Activated CD8-positive, alpha-beta T cell treated with anti-CD3 and anti-CD28 coated beads, Interleukin-2, amount 10 ng/mL, durations not matched to agents 7 days and 5 days (primary cell): ENCODE results near the gene EPC1. TPM values are rescaled to one million over a fixed set of nuclear protein-coding genes. Genes with fewer than 3 reads are reported as not detected.

ENCODE experiments used
- ATAC-seq: fragments of 150-1000 bp; cut with Tn5 transposase; one replicate; pipeline ENCODE4 v1.10.0; 2021; ENCODE audit warnings: moderate library complexity
- CTCF ChIA-PET: fragments of 350-600 bp; sonication (Branson Sonifier 250); formaldehyde crosslinking; loops from one replicate; lab custom pipeline; 2021; ENCODE audit warnings: antibody characterized with exemption; lab: Charles Lee
- POLR2A ChIA-PET: fragments of 350-600 bp; sonication (Branson Sonifier 250); formaldehyde crosslinking; loops from one replicate; lab custom pipeline; 2021; ENCODE audit warnings: antibody characterized with exemption; lab: Charles Lee
- DNase-seq: peaks from one replicate; pipeline ENCODE4 v3.0.0-alpha.2; 2020
- H3K27ac Mint-ChIP-seq: one replicate; pipeline ENCODE4 v1.8.0; 2021; ENCODE audit warnings: mild to moderate bottlenecking, mixed read lengths
- H3K27me3 Mint-ChIP-seq: one replicate; pipeline ENCODE4 v1.8.0; 2021; ENCODE audit warnings: low read depth, mixed read lengths
- H3K36me3 Mint-ChIP-seq: one replicate; pipeline ENCODE4 v1.8.0; 2021; ENCODE audit warnings: low read depth, mixed read lengths
- H3K4me1 Mint-ChIP-seq: one replicate; pipeline ENCODE4 v1.8.0; 2021; ENCODE audit warnings: low read depth, mixed read lengths
- H3K4me3 Mint-ChIP-seq: one replicate; pipeline ENCODE4 v1.8.0; 2021; ENCODE audit warnings: mild to moderate bottlenecking, mixed read lengths
- H3K9me3 Mint-ChIP-seq: one replicate; pipeline ENCODE4 v1.8.0; 2022; ENCODE audit warnings: mixed read lengths; ENCODE audit not compliant: insufficient read depth
- total RNA-seq, 2 experiments: library from RNA; stranded (reverse); gene quantifications; one replicate each; pipeline ENCODE4 v1.2.3, GENCODE V29; 2021

Gene EPC1
- total RNA-seq, 2 experiments from 2014 or later: 40.9 to 43.5 TPM

DNA sequence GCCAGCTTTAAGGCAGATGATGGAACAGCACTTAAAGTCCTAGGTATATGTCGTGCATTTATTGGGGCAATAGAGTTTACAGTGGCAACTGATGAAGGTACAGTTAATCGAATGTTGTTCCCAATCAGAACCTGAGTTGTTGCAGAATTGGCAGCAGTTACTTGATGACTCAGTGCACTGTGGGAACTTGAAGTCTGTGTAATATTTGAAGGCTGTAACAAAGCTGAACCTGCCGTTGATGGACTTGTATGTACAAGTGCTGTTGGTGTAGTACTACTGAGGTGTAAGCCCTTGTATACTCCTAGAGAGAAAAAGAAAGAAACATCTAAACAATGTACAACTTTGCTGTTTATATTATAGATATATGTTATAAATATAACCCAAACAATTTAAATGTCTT lies 75.3 kb downstream of the EPC1 start:
- CTCF ChIA-PET: interaction anchor here (1.5 kb wide), 1 partner anchor 15 kb away, joined by 3 read pairs; no protein-coding TSS in a partner anchor
- H3K4me3 Mint-ChIP-seq: no peak overlapping the region
- no peaks in the 10 kb centered on the region for H3K9me3 Mint-ChIP-seq
- POLR2A ChIA-PET: no interaction called here
- H3K36me3 Mint-ChIP-seq: peaks cover 67% of the 10 kb centered on the region
- H3K27me3 Mint-ChIP-seq: no peaks in the 10 kb centered on the region
- ATAC-seq (no peak), DNase-seq (no peak)
- H3K4me1 Mint-ChIP-seq: no peaks in the 10 kb centered on the region
- H3K27ac Mint-ChIP-seq: no peak overlapping the region

DNA sequence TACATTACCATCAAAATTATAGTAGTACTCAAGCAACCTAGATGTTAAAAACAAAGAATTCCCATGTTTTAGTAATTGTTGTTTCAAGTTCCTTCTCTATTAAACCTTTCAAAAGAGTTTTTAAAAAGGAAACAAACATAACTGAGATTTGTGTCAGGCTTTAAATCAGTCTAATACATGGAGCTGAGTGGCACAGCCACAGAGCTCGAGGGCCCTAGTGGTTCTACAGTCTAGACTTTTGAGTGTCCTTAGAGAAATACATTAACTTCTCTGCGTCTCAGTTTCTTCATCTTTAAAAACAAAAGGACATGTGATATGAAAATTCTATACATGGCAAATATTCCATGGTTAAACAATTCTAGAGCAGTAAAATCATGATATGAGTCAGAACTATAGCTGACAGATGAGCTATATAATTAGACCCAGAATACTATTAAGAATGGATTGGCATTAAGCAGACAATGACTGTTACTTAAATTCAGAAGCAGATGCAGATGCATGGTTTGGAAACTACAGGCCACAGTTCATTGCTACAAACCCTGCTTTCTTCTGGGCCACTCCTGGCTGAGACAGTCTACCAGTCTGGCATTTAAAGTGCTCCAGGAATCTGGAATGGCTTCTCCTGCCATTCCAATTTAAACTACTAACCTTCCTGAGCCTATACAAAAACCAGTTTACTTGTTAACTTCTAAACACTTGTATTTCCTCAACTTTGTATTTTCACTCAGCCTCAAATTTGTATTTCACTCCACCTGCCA lies 77.4 kb downstream of the EPC1 start:
- Mint-ChIP-seq H3K9me3 (no peaks in the 10 kb centered on the region), H3K27me3 (no peaks in the 10 kb centered on the region), H3K36me3 (peaks cover 62% of the 10 kb centered on the region), H3K4me3 (no peak overlapping the region), H3K4me1 (no peaks in the 10 kb centered on the region), H3K27ac (no peak overlapping the region)
- ATAC-seq (no peak), DNase-seq (no peak)
- ChIA-PET POLR2A (no interaction called here), CTCF (interaction anchor here (0.8 kb wide), 1 partner anchor 16 kb away, joined by 3 read pairs; no protein-coding TSS in a partner anchor)

GRCh38 chr10:32268788-32269187 lies 78.2 kb downstream of the EPC1 start:
- Mint-ChIP-seq H3K36me3 (peaks cover 59% of the 10 kb centered on the region), H3K9me3 (no peaks in the 10 kb centered on the region), H3K27ac (no peak overlapping the region), H3K4me1 (no peaks in the 10 kb centered on the region), H3K27me3 (no peaks in the 10 kb centered on the region), H3K4me3 (no peak overlapping the region)
- DNase-seq: no peak
- POLR2A ChIA-PET: interaction anchor here (0.7 kb wide), 1 partner anchor 200 kb away, joined by 4 read pairs; no protein-coding TSS in a partner anchor
- CTCF ChIA-PET: interaction anchor here (0.8 kb wide), 1 partner anchor 17 kb away, joined by 3 read pairs; no protein-coding TSS in a partner anchor
- no peak for ATAC-seq

DNA sequence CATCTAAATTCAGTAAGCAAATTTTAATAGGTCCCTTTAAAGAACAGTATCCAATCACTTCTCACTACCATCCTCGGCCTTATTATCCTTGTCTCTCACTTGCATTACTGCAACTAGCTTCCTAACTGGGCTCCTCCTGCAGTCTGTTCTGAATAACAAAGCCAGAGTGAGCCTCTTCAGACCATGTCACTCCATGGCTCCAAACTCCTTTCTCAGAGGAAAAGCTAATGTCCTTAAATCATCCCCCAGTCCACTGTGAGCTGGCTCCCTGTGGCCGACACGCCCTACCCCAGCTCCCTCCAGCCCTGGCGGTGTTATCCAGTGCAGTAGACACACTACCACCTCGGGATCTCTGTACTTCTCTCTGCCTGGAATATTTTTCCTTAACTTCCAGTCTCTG lies 80.0 kb downstream of the EPC1 start:
- POLR2A ChIA-PET: interaction anchor here (1.2 to 1.9 kb wide), 2 partner anchors 10 to 79 kb away, joined by 3 to 5 read pairs; no protein-coding TSS in a partner anchor
- Mint-ChIP-seq H3K9me3 (no peaks in the 10 kb centered on the region), H3K27ac (no peak overlapping the region), H3K4me3 (no peak overlapping the region), H3K4me1 (no peaks in the 10 kb centered on the region), H3K36me3 (peaks cover 49% of the 10 kb centered on the region), H3K27me3 (no peaks in the 10 kb centered on the region)
- CTCF ChIA-PET: interaction anchor here (1.2 to 3.1 kb wide), 2 partner anchors 10 to 111 kb away, joined by 3 to 16 read pairs; no protein-coding TSS in a partner anchor
- no peak for ATAC-seq
- DNase-seq: no peak

DNA sequence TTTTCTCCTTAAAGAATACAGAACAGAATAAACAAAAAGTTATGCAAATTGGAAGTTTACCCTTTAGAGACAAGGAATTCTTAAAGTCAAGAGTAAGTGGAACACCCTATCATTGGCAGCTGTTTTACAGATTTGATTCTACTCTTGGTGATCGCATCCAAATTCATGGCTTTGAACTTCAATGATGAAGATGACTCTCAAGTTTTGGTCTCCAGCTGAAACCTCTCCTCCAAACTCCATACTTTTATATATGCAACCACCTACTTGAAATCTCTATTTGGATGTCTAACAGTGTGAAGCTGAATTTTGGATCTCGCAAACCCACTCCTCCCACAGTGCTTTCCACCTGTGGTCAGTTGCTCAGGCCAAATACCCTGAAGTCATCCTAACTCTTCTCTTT lies 80.4 kb downstream of the EPC1 start:
- POLR2A ChIA-PET: interaction anchor here (1.2 to 1.9 kb wide), 2 partner anchors 11 to 80 kb away, joined by 3 to 5 read pairs; no protein-coding TSS in a partner anchor
- Mint-ChIP-seq H3K36me3 (peaks cover 45% of the 10 kb centered on the region), H3K27me3 (no peaks in the 10 kb centered on the region), H3K4me1 (no peaks in the 10 kb centered on the region), H3K4me3 (no peak overlapping the region), H3K27ac (no peak overlapping the region), H3K9me3 (no peaks in the 10 kb centered on the region)
- DNase-seq: no peak
- CTCF ChIA-PET: interaction anchor here (1.2 to 3.1 kb wide), 2 partner anchors 10 to 111 kb away, joined by 3 to 16 read pairs; no protein-coding TSS in a partner anchor
- no peak for ATAC-seq

DNA sequence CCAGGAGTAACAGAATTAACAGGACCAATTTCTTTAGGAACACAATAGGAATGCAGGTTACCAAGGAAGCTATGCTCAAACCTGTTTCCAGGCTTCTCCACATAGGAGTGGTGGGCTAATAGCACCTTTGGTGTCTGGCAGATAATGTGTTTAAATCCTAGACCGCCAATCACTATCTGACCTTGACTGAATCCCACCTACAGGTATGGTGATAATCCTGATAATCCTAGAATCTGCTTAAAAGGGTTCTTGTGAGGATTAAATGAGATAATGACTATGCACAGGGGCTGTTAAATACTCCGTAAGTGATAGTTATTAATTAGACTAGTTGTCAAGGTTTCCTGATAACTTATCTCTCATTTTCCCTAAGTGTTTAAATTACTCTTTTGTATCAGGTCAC lies 81.2 kb downstream of the EPC1 start:
- Mint-ChIP-seq H3K9me3 (no peaks in the 10 kb centered on the region), H3K27ac (no peak overlapping the region), H3K4me1 (no peaks in the 10 kb centered on the region), H3K4me3 (no peak overlapping the region), H3K36me3 (peaks cover 39% of the 10 kb centered on the region), H3K27me3 (no peaks in the 10 kb centered on the region)
- ChIA-PET POLR2A (interaction anchor here (1.9 kb wide), 1 partner anchor 12 kb away, joined by 5 read pairs; no protein-coding TSS in a partner anchor), CTCF (interaction anchor here (3.1 kb wide), 1 partner anchor 9 kb away, joined by 16 read pairs; no protein-coding TSS in a partner anchor)
- ATAC-seq: no peak
- no peak for DNase-seq

DNA sequence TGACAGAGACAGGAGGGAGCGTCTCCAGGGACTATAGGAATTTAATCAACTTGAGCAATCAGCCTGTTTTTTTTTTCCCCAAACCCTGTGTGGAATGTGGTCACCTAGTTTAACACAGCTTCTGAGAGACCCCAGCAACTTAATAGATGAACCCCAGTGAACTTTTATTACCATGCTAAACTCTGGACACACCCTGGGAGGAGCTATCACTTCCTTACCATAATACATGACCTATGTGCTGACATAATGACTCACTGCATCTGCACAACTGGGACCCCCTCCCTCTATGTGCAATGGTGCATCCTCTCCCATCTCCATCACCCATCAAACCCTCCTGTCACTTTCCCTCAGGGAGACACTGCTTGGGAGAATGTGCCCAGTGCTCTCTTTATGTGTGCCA lies 83.7 kb downstream of the EPC1 start:
- peaks cover 20% of the 10 kb centered on the region for H3K36me3 Mint-ChIP-seq

GRCh38 chr10:32259551-32259950 lies 87.4 kb downstream of the EPC1 start:
- Mint-ChIP-seq H3K4me1 (peaks cover 7% of the 10 kb centered on the region), H3K27ac (no peak overlapping the region), H3K4me3 (no peak overlapping the region), H3K36me3 (no peaks in the 10 kb centered on the region), H3K9me3 (no peaks in the 10 kb centered on the region), H3K27me3 (no peaks in the 10 kb centered on the region)
- ChIA-PET CTCF (interaction anchor here (1.5 kb wide), 1 partner anchor 104 kb away, joined by 3 read pairs; no protein-coding TSS in a partner anchor), POLR2A (no interaction called here)
- DNase-seq: no peak
- ATAC-seq: no peak

More for the DNA sequence above, 83.7 kb downstream of the EPC1 start:
- no peak overlapping the region for H3K4me3 Mint-ChIP-seq
- no peaks in the 10 kb centered on the region for H3K9me3 Mint-ChIP-seq
- ATAC-seq (peak; percentile 39), DNase-seq (no peak)
- H3K27me3 Mint-ChIP-seq: no peaks in the 10 kb centered on the region
- ChIA-PET CTCF (interaction anchor here (1.2 kb wide), 1 partner anchor 17 kb away, joined by 3 read pairs; no protein-coding TSS in a partner anchor), POLR2A (interaction anchor here (0.9 kb wide), 1 partner anchor 74 kb away, joined by 3 read pairs; no protein-coding TSS in a partner anchor)
- no peak overlapping the region for H3K27ac Mint-ChIP-seq
- H3K4me1 Mint-ChIP-seq: no peaks in the 10 kb centered on the region

GRCh38 chr10:32256613-32257437 lies 90.1 kb downstream of the EPC1 start:
- no peak overlapping the region for H3K4me3 Mint-ChIP-seq
- peaks cover 7% of the 10 kb centered on the region for H3K4me1 Mint-ChIP-seq
- peak; percentile 76 for ATAC-seq
- no peaks in the 10 kb centered on the region for H3K27me3 Mint-ChIP-seq
- H3K9me3 Mint-ChIP-seq: no peaks in the 10 kb centered on the region
- ChIA-PET POLR2A (interaction anchor here (0.6 to 1.0 kb wide), 2 partner anchors 11 to 89 kb away, joined by 3 to 4 read pairs; no protein-coding TSS in a partner anchor), CTCF (interaction anchor here (0.6 to 5.7 kb wide), 29 partner anchors 10 to 189 kb away, joined by 3 to 63 read pairs (median 4); partner anchors contain the start of gene CCDC7)
- DNase-seq: peak; percentile 78
- H3K36me3 Mint-ChIP-seq: no peaks in the 10 kb centered on the region
- no peak overlapping the region for H3K27ac Mint-ChIP-seq

GRCh38 chr10:32253821-32254220 lies 93.1 kb downstream of the EPC1 start:
- H3K27me3 Mint-ChIP-seq: no peaks in the 10 kb centered on the region

GRCh38 chr10:32253276-32253675 lies 93.7 kb downstream of the EPC1 start:
- no peaks in the 10 kb centered on the region for H3K36me3 Mint-ChIP-seq
- no peak overlapping the region for H3K27ac Mint-ChIP-seq
- DNase-seq: no peak
- no peak for ATAC-seq
- ChIA-PET POLR2A (no interaction called here), CTCF (interaction anchor here (0.7 to 5.7 kb wide), 5 partner anchors 9 to 91 kb away, joined by 3 to 63 read pairs (median 3); no protein-coding TSS in a partner anchor)
- no peaks in the 10 kb centered on the region for H3K27me3 Mint-ChIP-seq
- H3K4me3 Mint-ChIP-seq: no peak overlapping the region
- H3K9me3 Mint-ChIP-seq: no peaks in the 10 kb centered on the region
- H3K4me1 Mint-ChIP-seq: peaks cover 15% of the 10 kb centered on the region

More at GRCh38 chr10:32253821-32254220, 93.1 kb downstream of the EPC1 start:
- ATAC-seq: no peak
- no peak for DNase-seq
- ChIA-PET POLR2A (no interaction called here), CTCF (interaction anchor here (1.2 to 5.7 kb wide), 4 partner anchors 9 to 115 kb away, joined by 3 to 63 read pairs (median 26); no protein-coding TSS in a partner anchor)
- H3K9me3 Mint-ChIP-seq: no peaks in the 10 kb centered on the region
- H3K4me3 Mint-ChIP-seq: no peak overlapping the region
- peaks cover 15% of the 10 kb centered on the region for H3K4me1 Mint-ChIP-seq
- no peaks in the 10 kb centered on the region for H3K36me3 Mint-ChIP-seq
- H3K27ac Mint-ChIP-seq: no peak overlapping the region
